Fibroblast of skin of right biceps (primary cell): ENCODE measurements around the gene CPT1A.

Experiments
- DNase-seq: peaks from one replicate; pipeline ENCODE4 v3.0.0-alpha.2; 2013

CPT1A gene

GRCh38 chr11:68828155-68828931 is 13.4 kb downstream of the CPT1A start:
- no peak for DNase-seq

- no peak for DNase-seq
Measured at GRCh38 chr11:68827733-68828132, 14.0 kb downstream of the CPT1A start.

- no peak for DNase-seq
Measured at GRCh38 chr11:68826726-68827125, 15.0 kb downstream of the CPT1A start.

- DNase-seq: peak; percentile 26
Measured at GRCh38 chr11:68825571-68825970, 16.1 kb downstream of the CPT1A start.

GRCh38 chr11:68822546-68822945 is 19.2 kb downstream of the CPT1A start:
- no peak for DNase-seq

- no peak for DNase-seq
Measured at GRCh38 chr11:68821670-68822069, 20.0 kb downstream of the CPT1A start.

GRCh38 chr11:68819362-68819761 is 22.4 kb downstream of the CPT1A start:
- no peak for DNase-seq

- no peak for DNase-seq
Measured at GRCh38 chr11:68818181-68818580, 23.5 kb downstream of the CPT1A start.

- DNase-seq: no peak
Measured at GRCh38 chr11:68817554-68817953, 24.2 kb downstream of the CPT1A start.

GRCh38 chr11:68816917-68817419 is 24.7 kb downstream of the CPT1A start:
- DNase-seq: no peak

- DNase-seq: no peak
Measured at GRCh38 chr11:68816251-68816776, 25.4 kb downstream of the CPT1A start.

GRCh38 chr11:68813773-68814172 is 27.9 kb downstream of the CPT1A start:
- DNase-seq: no peak

- DNase-seq: no peak
Measured at GRCh38 chr11:68812526-68812925, 29.2 kb downstream of the CPT1A start.

- DNase-seq: no peak
Measured at GRCh38 chr11:68810164-68810563, 31.6 kb downstream of the CPT1A start.

- DNase-seq: no peak
Measured at GRCh38 chr11:68809506-68809905, 32.2 kb downstream of the CPT1A start.

- no peak for DNase-seq
Measured at GRCh38 chr11:68808787-68809186, 32.9 kb downstream of the CPT1A start.

- DNase-seq: peak; percentile 79
Measured at GRCh38 chr11:68806931-68807844, 34.5 kb downstream of the CPT1A start.

- DNase-seq: no peak
Measured at GRCh38 chr11:68804786-68805185, 36.9 kb downstream of the CPT1A start.

- DNase-seq: no peak
Measured at GRCh38 chr11:68803766-68804165, 38.0 kb downstream of the CPT1A start.

GRCh38 chr11:68798221-68798813 is 43.4 kb downstream of the CPT1A start:
- no peak for DNase-seq

- DNase-seq: no peak
Measured at GRCh38 chr11:68796801-68797200, 44.9 kb downstream of the CPT1A start.

- no peak for DNase-seq
Measured at GRCh38 chr11:68792400-68792966, 49.2 kb downstream of the CPT1A start.

- no peak for DNase-seq
Measured at GRCh38 chr11:68784653-68785052, 57.1 kb downstream of the CPT1A start.
